Ureter (tissue), 1 donor: Measurements from ENCODE around the gene PPIF. TPM values are rescaled to one million over a fixed set of nuclear protein-coding genes. Genes with fewer than 3 reads are reported as not detected.

ENCODE experiments used
- DNase-seq: peaks from one replicate; pipeline ENCODE4 v3.0.0-alpha.2; 2020; ENCODE audit warnings: low spot score
- total RNA-seq: library from RNA; stranded (reverse); gene quantifications from one replicate; pipeline ENCODE4 v1.2.4, GENCODE V29; 2023
- donor health status: DM: yes; HTN: yes; CAD: no.

PPIF gene
- total RNA-seq, 1 donor from 2014 or later = 108 TPM

GRCh38 chr10:79401015-79401921 is 54.0 kb downstream of the PPIF start:
- no peak for DNase-seq

- DNase-seq = no peak
Observed at GRCh38 chr10:79402625-79402946, 55.3 kb downstream of the PPIF start.

GRCh38 chr10:79402951-79403350 is 55.7 kb downstream of the PPIF start:
- DNase-seq = no peak

GRCh38 chr10:79403441-79404230 is 56.4 kb downstream of the PPIF start:
- DNase-seq = no peak

- DNase-seq = peak; percentile 82
Observed at GRCh38 chr10:79404231-79404609, 57.0 kb downstream of the PPIF start.

- no peak for DNase-seq
Observed at GRCh38 chr10:79404690-79405131, 57.4 kb downstream of the PPIF start.

Other genes with a start within 250 kb of the PPIF start
- 33.9 TPM for gene ZCCHC24, start 98.2 kb downstream of the PPIF start, total RNA-seq
- gene EIF5AL1, start 165.1 kb downstream of the PPIF start, total RNA-seq = 0.94 TPM
- gene SFTPA2, start 212.9 kb downstream of the PPIF start, total RNA-seq = 0.94 TPM